ELR (cell line): ENCODE results near the gene PCLAF.

ENCODE experiments used
- DNase-seq: peaks from one replicate; pipeline ENCODE4 v3.0.0-alpha.2; 2015; ENCODE audit warnings: low read depth

PCLAF gene

DNA sequence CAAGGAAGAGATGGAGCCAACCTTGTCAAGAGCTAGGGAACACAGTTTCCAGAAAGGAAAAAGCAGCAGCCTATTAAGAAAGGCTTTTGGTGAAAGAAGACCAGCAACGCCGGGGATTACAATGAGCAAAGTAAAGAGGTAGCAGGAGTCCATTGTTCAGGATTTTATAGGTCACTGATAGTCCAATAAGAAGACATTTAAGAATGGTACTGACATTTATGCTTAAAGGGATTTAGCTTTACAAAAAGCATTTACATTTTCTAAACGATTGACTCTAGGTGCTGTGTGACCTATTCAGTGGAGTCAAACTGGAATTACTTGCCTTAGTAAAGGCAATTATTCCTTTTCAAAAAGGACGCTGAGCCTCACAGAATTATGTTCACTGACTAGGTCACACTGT, 66.0 kb downstream of the PCLAF start:
- DNase-seq = no peak

DNA sequence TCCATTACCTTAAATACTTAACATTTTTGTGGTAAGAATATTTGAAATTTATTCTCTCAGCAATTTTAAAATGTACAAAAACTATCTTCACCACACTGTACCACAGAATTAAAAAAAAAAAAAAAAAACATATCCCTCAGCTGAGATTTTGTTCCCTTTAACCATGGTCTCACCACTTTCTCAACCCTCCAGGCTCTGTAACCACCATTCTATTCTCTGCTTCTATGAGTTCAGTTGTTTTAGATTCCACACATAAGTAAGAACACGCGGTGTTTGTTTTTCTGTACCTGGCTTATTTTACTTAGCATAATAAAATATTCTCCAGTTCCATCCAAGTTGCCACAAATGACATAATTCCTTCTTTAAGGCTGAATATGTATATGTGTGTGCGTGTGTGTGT, 66.8 kb downstream of the PCLAF start:
- no peak for DNase-seq
